NOMO-1 (cell line): ENCODE data around the gene CCDC159.
"Not testable (repeated sequence)": the region's sequence is repeated elsewhere in the genome, so short reads cannot be mapped to it uniquely, and the experiment has no call there.

ENCODE experiments used
- DNase-seq, 2 experiments: peaks; one replicate each; lab custom pipeline; 2025; ENCODE audit not compliant: unreplicated experiment in 2 of 2; lab: John Stamatoyannopoulos, UW

CCDC159 gene

DNA sequence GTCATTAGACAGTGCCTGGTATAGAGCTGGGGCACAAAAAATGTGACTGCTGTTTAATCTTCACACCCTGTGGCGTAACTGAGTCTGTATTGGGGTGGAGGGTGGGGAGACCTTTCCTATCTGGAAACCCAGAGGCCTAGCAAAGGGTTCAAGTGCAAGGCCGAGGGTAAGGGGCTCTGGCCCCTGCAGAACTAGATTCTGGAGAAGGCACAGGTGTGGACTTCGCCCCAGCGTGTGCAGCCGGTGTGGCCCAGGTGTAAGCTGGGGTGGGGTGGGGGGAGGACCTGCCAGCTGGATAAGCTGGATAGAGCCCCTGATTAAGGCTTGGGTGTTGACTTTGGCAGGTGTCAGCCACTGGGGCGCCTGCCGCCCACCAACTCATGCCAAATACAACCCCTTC, 8.2 kb upstream of the CCDC159 start:
- no peak for DNase-seq

DNA sequence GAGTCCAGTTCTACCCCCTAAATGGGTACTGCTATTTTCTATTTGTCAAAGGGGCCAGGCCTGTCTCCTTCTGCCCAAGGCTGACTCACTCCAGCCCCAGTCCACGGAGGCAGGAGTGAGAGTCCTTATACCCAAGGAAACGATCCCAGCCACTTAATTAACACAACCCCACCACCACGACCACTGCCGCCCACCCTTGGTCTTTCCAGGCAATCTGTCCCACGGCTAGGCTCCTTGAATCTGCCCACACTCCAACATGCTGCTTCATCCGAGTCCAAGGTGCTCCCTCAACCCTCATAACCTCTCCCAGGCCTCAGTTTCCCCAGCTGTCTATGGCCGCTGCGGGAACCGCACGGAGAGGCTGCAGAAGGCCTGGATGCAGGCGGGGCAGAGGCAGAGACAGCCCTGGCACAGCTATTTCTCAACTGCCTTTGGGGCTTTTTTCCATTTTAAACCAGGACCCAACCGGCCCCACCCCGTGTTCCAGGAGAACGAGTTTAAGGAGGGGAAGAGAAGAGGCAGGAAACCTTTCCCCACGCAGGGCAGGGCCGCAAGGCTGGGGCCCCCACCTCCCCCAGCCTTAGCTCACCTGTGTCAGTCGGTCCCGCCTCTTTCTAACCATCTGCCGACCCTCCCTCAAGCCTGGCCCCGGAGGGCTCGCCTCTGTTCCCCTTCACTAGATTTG, 7.6 kb upstream of the CCDC159 start:
- no peak for DNase-seq

DNA sequence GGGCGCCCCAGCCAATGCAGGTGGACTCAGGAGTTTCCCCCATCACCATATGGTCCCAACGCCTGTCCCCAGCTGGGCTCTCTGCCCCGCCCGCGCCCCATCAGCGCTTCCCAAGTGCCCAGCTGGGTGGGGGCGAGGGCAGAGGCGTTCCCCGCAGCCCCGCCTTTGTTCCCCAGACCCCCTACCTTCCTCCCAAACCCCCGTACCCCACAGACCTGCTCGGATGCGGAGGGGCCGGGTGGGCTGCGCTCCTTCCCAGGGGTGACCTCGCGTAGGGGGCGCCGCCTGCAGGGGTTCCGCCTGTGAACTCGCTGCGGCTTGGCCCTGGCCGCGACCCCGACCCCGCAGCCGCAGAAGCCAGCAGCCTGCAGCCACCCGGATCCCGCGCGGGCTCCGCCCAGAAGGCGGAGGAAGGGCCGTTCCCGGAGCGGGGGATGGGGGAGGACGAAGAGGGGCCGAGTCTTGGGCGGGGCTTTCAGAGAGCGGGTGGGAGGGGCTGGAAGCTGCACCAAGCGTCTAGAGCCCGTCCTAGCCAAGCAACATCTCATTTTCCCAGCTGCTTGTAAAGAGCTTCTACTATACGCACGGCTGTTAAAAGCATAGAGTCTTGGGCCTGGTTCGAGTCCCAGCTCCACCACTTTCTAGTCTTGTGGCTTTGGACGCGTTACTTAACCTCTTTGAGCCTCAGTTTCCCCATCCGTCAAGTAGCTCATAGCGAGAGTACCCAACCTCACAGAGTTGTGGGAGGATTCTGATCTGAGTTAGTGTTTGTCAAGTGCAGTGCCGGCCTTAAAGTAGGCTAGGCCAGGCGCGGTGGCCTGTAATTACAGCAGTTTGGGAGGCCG, 6.8 kb upstream of the CCDC159 start, which contains the start of gene RAB3D:
TSS of gene RAB3D (minus strand) at position 404 of the 845 bp plus-strand sequence. CDS start 2,258 bp downstream, outside the sequence.
- peak; percentile 92 to 94 for DNase-seq

DNA sequence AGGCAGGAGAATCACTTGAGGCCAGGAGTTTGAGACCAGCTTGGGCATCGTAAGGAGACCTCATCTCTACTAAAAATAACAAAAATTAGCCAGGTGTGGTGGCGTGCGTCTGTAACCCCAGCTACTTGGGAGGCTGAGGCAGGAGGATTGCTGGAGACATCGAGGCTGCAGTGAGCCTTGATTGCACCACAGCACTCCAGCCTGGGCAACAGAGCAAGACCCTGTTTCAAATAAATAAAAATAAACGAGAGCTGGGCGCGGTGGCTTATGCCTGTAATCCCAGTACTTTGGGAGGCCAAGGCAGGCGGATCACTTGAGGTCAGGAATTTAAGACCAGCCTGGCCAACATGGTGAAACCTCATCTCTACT, 6.2 kb upstream of the CCDC159 start:
- DNase-seq = not testable (repeated sequence)

DNA sequence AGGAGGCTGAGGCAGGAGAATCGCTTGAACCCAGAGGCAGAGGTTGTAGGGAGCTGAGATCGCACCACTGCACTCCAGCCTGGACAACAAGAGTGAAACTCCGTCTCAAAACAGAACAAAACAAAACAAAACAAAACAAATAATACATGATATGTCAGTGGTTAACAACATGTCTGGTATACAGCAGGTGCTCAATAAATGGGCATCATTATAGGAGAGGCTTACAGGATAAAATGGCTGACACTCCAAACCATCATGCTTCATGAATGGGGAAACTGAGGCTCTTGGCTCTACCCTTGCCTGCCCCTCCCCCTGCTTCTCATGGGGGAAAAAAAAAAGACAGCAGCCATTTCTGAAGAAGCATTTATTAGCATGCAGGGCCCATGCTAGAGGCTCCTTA, 3.9 kb upstream of the CCDC159 start:
- DNase-seq = no peak

DNA sequence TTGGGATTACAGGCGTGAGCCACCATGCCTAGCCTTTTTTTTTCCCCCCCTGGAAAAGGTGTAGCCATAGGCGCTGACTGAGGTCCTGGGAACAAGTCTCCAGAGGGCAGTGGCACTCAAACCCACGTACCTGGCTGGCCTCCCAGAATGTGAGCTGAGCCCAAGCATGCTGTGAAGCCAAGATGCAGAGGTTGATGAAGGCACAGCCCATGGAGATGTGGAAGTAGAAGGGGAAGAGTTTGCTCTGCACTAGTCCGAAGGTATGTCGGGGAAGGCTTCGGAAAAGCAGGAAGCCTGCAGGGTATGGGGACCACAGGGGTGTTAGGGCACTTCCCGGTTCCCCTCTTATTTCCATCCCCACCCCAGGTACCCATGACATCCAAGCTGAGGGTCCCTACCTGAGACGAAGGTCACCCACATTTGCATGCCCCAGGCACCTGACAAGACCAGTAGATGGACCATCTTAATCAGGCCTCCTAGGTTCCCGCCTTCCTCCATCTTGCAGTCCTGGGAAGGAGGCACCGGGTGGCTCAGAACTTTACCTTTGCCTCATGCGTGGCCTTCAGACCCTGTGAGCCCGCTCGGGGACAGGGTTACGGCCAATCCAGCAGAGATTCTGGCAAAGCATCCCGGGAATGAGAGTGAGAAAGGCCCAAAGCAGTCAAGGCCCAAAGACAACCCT, 1.1 kb upstream of the CCDC159 start:
- DNase-seq = no peak

DNA sequence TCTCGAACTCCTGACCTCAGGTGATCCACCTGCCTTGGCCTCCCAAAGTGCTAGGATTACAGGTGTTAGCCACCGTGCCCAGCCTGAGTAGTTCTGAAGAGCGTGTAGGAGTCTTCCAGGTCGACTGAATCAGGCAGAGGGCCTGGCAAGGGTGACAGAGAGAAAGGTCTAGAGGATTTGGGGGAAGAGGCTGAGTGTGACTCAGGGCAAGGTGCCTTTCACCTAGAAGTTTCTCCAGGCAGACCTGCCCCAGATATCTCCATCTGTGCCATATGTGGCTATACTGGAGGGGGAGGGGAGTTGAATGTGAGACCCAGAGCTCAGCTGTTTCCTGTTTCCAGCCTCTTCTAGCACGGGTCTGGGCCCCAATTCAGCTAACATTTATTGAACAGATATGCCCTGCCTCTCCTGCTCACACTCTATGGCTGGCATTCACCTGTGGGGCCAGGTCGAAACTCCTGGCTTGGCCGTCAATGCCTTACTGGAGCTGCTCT, 1.3 kb downstream of the CCDC159 start:
- no peak for DNase-seq

DNA sequence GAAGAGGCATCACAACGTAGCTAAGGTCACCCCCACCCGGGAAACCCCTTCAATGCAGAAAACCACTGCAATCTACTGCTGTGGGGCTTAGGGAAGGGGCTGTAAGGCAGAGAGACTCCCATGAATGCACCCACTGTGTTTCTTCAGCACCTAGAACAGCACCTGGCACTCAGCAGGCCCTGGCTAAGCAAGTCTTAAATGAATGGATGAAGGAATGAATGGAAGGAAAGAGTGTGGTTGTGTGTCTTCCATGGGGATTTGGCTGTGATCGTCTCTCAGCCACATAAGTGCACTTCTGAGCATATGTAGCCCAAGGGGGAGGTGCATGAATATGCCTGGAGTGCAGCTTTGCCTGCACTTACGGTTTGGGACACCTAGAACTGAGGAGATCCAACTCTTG, 2.9 kb downstream of the CCDC159 start:
- DNase-seq = no peak

DNA sequence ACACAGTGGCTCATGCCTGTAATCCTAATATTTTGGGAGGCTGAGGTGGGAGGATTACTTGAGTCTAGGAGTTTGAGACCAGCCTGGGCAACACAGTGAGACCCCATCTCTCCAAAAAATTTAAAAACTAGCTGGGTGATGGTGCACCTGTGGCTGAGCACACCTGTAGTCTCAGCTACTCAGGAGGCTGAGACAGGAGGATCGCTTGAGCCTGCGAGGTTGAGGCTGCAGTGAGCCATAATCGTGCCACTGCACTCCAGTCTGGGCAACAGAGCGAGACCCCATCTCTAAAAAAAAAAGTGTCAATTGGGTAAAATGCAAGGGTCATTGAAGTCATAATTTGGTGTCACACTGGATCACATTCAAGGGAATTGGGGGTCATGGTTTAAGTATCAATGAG, 7.8 kb downstream of the CCDC159 start:
- DNase-seq = not testable (repeated sequence)

DNA sequence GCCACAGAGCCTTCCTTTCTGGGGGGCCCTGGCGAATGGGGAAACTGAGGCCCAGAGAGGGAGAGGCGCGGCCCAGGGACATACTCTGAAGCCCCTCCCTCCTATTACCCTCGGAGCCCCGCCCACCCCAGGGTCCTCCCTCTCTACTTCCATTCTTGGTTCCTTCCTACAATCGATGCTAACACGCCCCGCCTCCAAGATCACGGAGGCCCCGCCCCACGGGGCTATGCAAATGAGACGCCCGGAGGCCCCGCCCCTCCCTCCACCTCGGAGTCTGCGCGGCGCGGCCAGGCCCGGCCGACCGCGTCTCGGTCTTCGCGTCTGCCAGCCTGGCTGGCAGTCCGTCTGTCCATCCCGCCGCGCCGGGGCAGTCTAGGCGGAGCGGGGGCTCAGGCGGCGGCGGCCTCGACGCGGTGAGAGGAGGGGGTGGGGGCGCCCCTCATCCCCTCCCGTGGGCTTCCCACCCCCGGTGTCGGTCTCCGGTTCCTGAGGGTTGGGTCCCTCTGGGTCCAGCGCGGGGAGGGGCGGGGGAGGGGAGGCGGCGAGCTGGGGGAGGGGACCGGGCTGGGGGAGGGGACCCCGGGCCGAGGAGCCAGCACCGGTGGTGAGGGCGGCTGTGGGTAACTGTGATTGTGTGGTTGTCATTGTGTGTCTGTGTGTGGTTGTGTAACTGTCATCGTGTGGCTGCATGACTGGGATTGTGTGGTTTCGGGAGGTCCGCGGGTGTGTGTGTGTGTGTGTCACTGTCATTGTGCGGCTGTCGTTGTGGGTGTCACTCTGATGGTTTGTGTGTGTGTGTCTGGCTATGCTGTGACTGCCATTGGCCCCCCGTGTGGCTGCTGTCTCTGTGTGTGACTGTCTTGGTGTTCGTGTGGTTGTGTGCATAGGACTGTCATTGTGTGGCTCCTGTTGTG, 9.1 kb downstream of the CCDC159 start, which contains the start of gene PLPPR2:
TSS of gene PLPPR2 (plus strand) at position 273 of the 914 bp plus-strand sequence. CDS start 2,242 bp downstream, outside the sequence.
- peak; percentile 78 for DNase-seq

DNA sequence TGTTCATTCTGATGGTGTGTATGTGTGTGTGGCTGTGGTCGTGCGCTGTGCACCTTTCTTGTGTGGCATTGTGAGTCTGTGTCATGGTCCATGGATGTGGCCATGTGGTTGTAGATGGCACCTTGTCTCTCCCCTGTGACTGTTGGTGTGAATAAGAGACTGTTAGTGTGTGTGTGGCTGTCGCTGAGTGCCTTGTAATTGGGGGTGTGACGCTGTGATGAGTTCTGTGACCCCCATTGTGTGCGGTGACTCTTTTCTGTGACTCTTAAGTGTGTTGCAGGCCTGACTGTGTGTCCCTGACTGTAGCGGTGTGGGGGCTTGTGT, 9.7 kb downstream of the CCDC159 start:
- DNase-seq = no peak

DNA sequence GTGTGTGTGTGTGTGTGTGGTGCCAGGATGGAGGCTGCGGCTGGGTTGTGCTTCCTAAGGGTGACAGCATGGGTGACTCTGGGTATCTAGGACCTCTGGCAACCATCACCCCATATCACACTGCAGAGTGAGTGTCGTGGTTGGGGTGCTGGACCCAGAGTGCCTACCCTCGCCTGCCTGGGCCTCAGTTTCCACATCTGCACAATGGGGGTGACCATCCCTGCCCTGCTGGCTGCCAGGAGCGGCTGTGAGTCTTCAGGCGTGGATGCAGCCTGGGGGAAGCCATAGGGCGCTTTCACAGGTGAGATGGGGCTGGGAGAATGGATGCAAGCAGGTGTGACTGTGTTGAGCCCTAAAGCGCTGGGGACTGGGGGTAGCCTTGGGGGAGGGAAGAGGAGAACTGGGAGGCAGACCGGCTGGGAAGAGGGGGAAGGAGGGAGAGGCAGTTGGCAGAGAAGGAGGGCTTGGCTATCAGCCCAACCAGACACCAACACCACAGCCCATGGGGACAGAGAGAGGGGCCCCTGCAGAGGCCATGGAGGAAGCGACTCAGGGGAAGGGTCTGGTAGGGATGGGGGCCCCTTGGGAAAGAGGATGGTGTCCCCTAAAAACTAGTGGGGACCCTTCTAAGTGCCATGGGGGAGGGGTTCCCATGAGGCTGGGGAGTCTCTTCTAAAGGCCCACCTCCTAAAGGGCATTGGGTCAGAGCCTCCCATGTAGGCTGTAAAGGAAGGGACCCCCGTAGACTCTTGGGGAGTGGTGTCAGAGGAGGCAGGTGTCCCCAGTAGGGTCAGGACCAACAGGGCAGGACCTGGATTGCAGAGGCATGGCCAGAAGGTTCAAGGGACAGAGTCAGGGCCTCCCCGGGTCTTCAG, 10.6 kb downstream of the CCDC159 start:
- DNase-seq = no peak

DNA sequence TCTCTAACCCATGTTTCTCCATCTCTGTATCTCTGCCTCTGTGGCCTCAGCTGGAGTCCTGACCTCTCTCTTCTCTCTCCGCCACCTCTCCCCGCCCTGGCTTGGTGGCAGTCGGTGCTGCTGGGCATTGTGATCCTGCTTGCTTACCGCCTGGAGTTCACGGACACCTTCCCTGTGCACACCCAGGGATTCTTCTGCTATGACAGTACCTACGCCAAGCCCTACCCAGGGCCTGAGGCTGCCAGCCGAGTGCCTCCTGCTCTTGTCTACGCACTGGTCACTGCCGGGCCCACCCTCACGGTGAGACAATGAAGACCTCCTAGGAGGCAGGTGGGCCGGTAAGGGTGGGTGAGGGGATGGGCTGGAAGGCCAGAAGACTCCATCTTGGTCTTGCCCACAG, 13.1 kb downstream of the CCDC159 start:
- no peak for DNase-seq

DNA sequence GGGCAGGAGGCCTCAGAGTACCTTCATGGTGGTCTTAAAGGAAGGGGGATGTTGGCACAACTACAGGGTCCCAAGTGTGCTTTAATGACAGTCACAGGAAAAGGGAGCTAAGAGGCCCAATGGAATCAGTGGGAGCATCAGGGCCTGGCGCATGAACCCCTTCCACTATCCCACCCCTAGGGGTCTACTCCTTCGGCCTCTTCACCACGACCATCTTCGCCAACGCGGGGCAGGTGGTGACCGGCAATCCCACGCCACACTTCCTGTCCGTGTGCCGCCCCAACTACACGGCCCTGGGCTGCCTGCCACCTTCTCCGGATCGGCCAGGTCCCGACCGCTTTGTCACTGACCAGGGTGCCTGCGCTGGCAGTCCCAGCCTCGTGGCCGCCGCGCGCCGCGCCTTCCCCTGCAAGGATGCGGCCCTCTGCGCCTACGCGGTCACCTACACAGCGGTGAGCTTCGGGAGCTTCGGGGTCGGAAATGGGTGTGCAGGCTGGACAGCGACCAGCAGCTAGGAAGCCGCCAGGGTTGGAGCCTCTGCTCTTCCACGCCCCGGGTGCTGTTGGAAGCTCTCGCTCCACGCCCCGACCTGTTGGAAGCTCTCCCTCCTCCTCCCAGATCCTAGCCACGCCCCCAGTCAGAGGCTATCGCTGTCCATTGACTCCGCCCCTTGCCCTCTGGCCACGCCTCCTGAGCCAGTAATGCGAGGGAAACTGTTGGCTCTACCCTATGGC, 14.9 kb downstream of the CCDC159 start:
- no peak for DNase-seq

DNA sequence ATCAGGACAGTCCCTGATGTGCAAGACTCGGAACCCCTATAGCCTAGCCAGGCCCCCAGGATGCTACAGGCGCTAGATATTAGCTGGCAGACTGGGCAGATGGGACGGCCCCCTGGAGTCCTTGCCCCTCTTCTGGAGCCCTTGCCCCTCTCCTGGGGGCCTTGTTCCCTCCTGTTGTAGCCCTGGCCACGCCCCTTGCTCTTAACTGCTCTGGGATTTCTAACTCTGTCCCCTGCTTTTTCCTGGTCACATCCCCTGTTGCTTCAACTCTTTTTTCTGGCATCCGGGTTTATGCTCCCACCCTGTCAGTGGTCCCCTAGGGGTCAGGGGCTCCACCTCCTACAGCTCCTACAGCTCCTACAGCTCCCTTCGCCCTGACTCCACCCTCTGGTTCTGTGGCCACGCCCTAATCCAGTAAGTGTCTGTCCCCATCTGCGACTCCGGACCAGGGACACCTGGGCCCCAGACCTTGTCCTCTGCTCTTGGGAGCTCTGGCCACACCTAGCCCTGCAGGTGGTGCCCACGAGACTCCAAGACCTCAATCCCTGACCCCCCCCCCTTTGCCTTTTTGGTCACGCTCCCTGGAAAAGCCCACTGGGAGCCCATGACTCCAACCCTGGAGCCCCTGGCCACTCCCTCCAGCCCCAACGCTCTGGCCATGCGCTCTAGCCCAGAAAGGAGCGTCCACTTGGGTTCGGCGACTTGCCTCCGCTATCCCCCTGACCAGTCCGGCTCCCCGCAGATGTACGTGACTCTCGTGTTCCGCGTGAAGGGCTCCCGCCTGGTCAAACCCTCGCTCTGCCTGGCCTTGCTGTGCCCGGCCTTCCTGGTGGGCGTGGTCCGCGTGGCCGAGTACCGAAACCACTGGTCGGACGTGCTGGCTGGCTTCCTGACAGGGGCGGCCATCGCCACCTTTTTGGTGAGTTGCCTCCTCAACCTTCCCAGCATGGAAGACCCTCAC, 15.7 kb downstream of the CCDC159 start:
- no peak for DNase-seq

DNA sequence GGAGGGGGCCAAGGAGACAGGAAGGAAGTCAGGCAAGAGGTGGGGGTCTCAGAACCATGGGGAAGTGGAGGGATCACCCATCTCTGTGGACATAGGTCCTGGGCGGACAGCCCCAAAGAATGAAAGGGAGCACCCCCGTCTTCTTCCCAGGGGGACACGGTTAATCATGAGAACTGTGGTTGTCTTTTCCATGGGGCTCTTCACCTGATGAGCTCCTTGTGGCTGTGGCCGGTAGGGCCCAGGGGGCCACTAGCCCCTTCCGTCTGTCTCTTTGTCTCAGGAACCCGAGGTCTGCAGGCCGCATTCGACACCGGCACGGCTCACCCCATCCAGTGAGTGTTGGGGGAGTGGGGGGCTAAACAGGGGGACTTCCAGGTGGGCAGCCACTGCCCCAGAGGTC, 17.6 kb downstream of the CCDC159 start:
- DNase-seq = no peak

DNA sequence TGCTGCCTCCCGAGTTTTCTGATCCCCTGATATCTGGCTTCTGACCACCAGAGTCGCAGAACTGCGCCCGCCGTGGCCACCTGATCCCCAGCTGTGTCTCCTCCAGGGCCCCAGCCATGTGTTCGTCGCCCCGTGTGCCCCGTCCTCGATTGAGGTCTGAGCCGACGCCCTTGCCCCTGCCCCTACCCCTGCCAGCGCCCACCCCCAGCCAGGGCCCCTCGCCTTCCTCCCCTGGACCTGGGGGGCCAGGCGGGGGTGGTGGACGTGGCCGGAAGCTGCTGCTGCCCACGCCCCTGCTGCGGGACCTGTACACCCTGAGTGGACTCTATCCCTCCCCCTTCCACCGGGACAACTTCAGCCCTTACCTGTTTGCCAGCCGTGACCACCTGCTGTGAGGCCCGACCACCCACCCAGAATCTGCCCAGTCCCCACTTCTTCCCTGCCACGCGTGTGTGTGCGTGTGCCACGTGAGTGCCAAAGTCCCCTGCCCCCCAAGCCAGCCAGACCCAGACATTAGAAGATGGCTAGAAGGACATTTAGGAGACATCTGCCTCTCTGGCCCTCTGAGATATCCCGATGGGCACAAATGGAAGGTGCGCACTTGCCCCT, 18.1 kb downstream of the CCDC159 start:
- DNase-seq = no peak
